Stomach (tissue), 4 donors: ENCODE measurements around the gene CHN2.

Source experiments
- EP300 ChIP-seq: sonication (generic); formaldehyde crosslinking; IDR thresholded peaks from one replicate; pipeline ENCODE4 v1.6.1; 2017; ENCODE audit warnings: antibody characterized with exemption
- TF ChIP-seq, protein P1 (sequence below), 7 experiments: fragments of 450-650 bp in 4 of 7; fragments of 200-600 bp in 3 of 7; sonication (generic) in 3 of 7; IDR thresholded peaks; one replicate each; pipeline ENCODE4 v1.5.1; 2016 to 2019; ENCODE audit warnings: antibody characterized with exemption in 7 of 7, control low read depth in 2 of 7, mild to moderate bottlenecking in 1 of 7

DNA sequence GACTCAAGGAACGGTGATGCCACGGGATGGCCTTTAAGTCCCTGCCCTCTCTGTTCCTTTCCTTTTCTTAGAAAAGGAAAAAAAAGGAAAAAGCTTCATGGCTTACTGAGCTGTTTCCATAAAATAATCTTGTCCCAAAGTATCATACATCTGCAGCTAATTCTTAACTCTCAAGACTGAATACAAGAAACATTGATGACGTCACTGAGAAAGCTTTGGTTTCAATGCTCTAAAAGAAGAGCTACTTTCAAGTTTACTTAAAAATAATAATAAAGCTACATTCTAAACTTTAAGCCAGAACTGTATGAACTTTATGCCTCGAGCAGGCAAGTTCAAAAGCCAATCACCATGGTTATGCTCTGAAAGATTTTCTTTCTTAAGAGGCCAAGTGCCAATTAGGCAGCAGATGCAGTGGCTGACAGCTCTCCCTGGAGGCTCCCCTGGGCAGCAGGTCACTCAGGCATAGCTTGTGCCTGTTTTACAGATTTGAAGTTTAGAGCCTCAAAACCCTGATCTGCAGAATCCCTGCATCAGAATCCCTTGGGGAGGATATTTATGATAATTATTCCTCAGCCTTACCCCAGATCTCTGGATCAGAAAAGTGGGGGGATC, 165.0 kb downstream of the CHN2 start:
- TF ChIP-seq, protein P1, sequence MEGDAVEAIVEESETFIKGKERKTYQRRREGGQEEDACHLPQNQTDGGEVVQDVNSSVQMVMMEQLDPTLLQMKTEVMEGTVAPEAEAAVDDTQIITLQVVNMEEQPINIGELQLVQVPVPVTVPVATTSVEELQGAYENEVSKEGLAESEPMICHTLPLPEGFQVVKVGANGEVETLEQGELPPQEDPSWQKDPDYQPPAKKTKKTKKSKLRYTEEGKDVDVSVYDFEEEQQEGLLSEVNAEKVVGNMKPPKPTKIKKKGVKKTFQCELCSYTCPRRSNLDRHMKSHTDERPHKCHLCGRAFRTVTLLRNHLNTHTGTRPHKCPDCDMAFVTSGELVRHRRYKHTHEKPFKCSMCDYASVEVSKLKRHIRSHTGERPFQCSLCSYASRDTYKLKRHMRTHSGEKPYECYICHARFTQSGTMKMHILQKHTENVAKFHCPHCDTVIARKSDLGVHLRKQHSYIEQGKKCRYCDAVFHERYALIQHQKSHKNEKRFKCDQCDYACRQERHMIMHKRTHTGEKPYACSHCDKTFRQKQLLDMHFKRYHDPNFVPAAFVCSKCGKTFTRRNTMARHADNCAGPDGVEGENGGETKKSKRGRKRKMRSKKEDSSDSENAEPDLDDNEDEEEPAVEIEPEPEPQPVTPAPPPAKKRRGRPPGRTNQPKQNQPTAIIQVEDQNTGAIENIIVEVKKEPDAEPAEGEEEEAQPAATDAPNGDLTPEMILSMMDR (IDR thresholded peaks at IDR 0.05), result no peak
- TF ChIP-seq EP300, result no peak
